CD4-positive, alpha-beta T cell treated with Interleukin-4 for 1 hour (primary cell): ENCODE measurements around the gene SSTR5.
"Not testable (repeated sequence)": the region's sequence is repeated elsewhere in the genome, so short reads cannot be mapped to it uniquely, and the experiment has no call there.

Experiments
- DNase-seq, 2 donors: peaks; one replicate each; pipeline ENCODE4 v3.0.0-alpha.2; 2020 to 2022

Gene SSTR5

GRCh38 chr16:1076801-1077576 lies 4.4 kb downstream of the SSTR5 start:
- no peak for DNase-seq

GRCh38 chr16:1077877-1078578 lies 5.5 kb downstream of the SSTR5 start:
- DNase-seq: no peak

- no peak for DNase-seq
Measured at GRCh38 chr16:1078579-1079021, 6.1 kb downstream of the SSTR5 start.

- no peak for DNase-seq
Measured at GRCh38 chr16:1079341-1079740, 6.8 kb downstream of the SSTR5 start.

GRCh38 chr16:1079786-1080525 lies 7.4 kb downstream of the SSTR5 start:
- no peak for DNase-seq

GRCh38 chr16:1080801-1081733 lies 8.5 kb downstream of the SSTR5 start:
- no peak for DNase-seq

GRCh38 chr16:1081734-1082265 lies 9.3 kb downstream of the SSTR5 start:
- DNase-seq: no peak

- DNase-seq: no peak
Measured at GRCh38 chr16:1082266-1082951, 9.9 kb downstream of the SSTR5 start.

GRCh38 chr16:1082952-1083675 lies 10.6 kb downstream of the SSTR5 start:
- DNase-seq: no peak

- no peak for DNase-seq
Measured at GRCh38 chr16:1084971-1085370, 12.4 kb downstream of the SSTR5 start.

GRCh38 chr16:1086443-1086842 lies 13.9 kb downstream of the SSTR5 start:
- not testable (repeated sequence) for DNase-seq

GRCh38 chr16:1088295-1089170 lies 16.0 kb downstream of the SSTR5 start:
- DNase-seq: no peak

- DNase-seq: no peak
Measured at GRCh38 chr16:1089439-1089821, 16.9 kb downstream of the SSTR5 start.

- no peak for DNase-seq
Measured at GRCh38 chr16:1089822-1090619, 17.5 kb downstream of the SSTR5 start.

- DNase-seq: no peak
Measured at GRCh38 chr16:1090620-1091587, 18.4 kb downstream of the SSTR5 start.

GRCh38 chr16:1091992-1092552 lies 19.5 kb downstream of the SSTR5 start:
- DNase-seq: no peak

- not testable (repeated sequence) for DNase-seq
Measured at GRCh38 chr16:1092685-1093283, 20.2 kb downstream of the SSTR5 start.
